ENCODE data around the gene SFSWAP.
"Not testable (repeated sequence)": the region's sequence is repeated elsewhere in the genome, so short reads cannot be mapped to it uniquely, and the experiment has no call there.

Gene SFSWAP

DNA sequence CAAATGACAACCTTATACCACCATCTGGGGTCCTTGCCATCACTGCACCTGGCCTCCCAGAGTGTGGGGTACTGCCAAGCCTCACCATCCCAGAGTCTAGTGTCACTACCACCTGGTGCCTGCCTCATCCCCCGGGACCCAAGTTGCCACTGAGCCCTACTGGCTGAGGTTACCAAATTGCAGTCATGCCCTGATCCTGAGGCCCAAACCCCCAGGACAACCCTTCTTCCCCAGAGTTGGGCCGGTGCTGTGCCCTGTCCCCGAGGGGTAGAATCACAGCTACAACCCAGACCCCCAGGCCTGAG lies 8.4 kb upstream of the SFSWAP start:
- no peak for DNase-seq (ENCODE audit: low read depth)

DNA sequence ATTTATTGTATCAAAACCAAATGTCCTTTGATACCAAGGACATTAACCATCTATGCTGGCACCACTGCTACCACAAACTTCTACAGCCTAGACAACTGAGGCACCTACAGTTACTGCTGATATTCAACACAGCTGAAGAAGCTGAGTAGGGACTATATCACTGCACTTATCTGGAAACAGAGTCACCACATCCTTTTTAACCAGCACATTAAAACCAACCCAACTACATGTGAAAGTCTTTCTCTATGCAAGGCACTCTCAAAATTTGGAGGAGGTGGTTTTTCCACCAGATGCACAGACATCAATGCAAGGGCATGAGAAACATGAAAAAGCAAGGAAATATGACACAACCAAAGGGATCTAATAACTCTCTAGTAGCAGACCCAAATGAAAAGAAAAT lies 7.7 kb upstream of the SFSWAP start:
- DNase-seq (ENCODE audit: low read depth): no peak

DNA sequence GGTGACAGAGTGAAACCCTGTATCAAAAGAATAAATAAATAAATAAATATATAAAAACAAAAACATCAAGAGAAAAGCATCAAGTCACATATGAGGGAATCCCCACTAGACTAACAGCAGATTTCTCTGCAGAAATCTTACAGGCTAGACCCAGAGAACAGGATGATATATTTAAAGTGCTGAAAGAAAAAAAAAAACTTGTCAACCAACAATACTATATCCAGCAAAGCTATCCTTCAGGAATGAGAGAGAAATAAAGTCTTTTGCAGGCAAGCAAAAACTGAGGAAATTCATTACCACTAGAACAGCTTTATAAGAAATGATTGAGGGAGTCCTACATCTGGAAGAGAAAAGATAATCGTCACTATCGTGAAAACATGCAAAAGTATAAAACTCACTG lies 6.4 kb upstream of the SFSWAP start:
- no peak for DNase-seq (ENCODE audit: low read depth)

DNA sequence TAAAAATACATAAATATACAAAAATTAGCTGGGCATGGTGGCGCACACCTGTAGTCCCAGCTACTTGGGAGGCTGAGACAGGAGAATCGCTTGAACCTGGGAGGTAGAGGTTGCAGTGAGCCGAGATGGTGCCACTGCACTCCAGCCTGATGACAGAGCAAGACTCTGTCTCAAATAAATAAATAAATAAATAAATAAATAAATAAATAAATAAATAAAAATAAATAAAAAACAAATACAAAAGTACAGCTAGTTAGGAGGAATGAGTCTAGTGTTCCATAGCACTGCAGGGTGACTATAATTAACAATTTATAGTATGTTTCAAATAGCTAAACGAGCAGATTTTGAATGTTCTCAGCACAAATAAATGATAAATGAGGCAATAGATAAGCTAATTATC lies 4.2 kb upstream of the SFSWAP start:
- DNase-seq (ENCODE audit: low read depth): not testable (repeated sequence)

DNA sequence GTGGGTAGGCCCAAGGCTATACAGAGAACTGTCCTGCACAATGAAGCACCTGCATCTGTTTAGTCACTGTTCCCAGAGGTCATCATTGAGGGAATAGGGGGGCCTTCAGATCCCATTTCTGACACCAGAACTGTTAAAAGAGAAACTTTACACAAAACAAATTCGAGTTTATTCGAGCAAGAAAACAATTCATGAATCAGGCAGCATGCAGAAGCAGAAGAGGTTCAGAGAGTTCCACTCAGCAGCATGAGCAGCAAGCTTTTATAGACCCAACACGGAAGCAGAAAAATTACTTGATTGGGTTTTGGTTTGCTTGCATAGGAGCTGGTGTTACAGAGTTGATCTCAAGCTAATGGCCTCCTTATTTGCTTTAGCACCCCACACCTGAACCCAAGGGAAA lies 1.7 kb upstream of the SFSWAP start:
- DNase-seq (ENCODE audit: low read depth): no peak

DNA sequence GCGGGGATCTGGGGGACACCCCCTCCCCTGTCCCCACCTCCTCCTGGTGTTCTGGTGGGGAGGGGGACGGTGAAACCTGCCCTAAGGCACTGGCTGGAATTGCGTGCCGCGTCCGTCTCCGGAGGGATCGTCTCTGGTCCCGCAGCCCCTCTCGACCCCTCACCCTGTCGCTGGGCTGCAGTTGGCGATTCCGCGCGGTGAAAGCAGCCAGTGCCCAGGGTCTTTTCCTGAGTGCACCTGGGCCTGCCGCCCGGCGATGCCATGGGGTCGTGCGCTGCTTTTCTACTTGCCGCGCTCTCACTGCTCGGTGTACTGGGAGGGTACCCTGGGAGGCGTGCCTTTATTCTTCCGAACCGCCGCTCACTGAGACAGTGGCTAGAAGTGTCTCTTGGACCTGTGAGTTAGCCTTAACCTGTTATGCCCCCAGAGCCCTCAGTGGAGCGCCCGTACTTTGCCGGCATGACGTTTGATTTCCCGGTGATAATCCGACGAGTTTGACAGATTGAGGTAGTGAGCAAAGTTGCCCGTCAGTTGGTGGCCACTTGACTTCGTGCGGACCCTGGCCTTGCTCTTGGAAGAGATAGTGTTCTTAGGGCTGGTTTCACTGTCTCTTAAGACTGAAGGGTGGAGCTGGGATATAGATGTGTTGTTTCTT lies 788 bp downstream of the SFSWAP start:
- no peak for DNase-seq (ENCODE audit: low read depth)

DNA sequence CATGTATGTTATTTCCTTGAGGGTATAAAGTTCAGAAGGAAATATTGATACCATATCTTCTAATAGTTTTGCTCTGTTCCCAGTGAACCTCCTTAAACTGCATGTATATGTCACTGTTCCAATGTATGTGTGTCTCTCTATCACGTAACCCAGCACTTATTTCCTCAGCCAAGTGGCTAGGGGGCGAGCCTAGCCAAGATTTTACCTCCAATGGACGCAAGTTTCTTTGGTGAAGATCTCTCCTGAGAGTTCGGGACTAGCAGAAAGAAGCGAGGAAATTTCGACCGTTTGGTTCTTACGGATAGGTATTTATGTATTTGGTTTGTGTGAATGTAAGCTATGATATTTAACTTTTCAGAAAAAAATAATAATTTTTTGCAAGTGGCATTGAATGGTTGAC lies 2.5 kb downstream of the SFSWAP start:
- DNase-seq (ENCODE audit: low read depth): no peak

DNA sequence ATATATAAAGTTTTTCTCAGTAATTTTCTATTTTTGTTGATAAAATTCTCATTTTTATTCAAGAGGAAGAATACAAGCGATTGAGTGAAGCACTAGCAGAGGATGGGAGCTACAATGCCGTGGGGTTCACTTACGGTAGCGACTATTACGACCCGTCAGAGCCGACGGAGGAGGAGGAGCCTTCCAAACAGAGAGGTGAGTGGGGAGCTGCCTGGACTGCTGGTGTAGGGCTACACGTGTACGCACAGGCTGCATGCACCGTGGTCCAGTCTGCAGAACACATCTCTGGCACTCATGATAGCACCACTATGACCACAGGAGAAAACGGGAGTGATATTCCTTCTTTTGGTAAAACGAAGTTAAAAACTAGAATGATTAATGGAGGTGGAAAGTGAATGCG lies 3.9 kb downstream of the SFSWAP start:
- DNase-seq (ENCODE audit: low read depth): no peak

DNA sequence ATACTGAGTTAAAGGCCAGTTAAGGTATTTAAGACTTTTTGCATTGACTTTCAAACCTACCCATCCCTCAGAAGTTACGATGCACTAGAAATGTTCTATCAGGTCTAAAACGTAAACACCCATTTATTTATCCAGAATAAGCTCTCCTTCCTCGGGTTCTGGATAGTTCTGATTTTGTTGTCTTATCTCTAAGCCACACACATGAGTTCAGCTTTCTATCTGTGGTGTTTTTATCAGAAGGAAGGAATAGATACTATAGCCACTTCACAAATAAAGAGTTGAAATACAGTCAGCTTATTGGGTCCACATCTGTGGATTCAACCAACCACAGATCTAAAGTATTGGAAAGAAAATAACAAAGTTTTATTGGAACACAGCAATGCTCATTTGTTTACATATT lies 5.4 kb downstream of the SFSWAP start:
- no peak for DNase-seq (ENCODE audit: low read depth)

DNA sequence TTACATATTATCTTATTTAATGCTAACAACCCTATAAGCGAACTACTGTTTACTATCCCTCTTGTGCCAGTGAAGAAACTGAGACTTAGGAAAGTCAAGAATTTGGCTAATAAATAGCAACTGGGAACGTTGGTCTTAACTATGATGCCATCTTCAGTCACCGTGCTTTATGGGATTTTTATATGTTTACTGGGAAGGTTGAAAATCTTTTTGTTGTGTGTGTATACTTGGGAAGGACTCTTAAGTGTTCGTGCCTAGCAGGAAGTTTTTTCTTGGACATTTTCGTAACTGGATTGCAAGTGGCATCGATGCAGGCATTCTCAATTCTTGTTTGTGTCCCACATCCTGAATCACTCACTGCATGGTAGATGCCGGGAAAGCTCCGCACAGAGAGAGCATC lies 9.4 kb downstream of the SFSWAP start:
- no peak for DNase-seq (ENCODE audit: low read depth)

DNA sequence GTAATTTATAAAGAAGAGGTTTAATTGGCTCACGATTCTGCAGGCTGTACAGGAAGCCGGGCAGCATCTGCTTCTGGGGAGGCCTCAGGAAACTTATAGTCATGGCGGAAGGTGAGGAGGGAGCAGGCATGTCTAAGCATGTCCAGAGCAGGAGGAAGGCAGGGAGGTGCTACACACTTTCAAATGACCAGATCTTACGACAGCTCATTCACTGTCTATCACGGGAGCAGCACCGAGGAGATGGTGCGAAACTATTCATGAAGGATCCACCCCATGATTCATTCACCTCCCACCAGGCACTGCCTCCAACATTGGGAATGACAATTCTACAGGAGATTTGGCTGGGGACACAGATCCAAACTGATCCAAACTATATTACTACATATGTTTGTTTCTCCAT lies 10.0 kb downstream of the SFSWAP start:
- DNase-seq (ENCODE audit: low read depth): no peak

DNA sequence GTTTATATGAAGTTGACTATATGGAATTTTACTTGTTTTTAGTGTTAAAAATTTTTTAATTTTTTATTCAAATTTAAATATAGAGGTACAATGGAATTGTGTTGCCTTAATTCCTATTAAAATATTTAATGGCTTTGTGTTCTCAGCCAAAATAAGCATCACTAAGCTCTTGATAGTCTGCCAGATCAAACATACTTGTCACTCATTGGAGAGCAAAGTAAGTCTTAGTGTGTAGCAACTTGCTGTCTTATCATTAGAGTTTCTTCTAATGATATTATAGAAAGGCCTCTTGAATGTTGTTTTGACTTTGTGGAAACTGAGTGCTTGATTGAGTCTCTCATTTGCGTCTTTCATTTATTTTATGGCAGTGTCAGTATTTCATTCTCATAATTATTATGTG lies 10.7 kb downstream of the SFSWAP start:
- no peak for DNase-seq (ENCODE audit: low read depth)

DNA sequence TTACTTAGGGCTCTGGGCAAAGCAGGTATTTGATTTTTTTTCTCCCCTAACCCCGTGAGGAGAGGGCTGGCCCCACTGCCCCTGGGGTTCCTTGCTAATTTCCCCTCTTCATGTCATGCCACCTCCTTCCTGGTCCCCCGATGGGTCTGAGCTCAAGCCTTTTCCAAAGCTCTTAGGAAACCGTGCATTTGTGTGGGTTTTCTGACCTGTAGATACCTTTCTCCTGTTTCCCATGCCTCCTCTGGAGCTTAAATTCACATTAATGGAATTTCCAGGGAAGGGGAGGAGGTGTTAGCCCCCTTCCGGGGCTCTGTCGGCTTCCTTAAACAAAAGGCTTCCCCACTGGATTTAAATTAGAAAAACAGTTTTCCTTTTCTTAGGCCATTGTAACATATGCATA lies 12.6 kb downstream of the SFSWAP start:
- no peak for DNase-seq (ENCODE audit: low read depth)

DNA sequence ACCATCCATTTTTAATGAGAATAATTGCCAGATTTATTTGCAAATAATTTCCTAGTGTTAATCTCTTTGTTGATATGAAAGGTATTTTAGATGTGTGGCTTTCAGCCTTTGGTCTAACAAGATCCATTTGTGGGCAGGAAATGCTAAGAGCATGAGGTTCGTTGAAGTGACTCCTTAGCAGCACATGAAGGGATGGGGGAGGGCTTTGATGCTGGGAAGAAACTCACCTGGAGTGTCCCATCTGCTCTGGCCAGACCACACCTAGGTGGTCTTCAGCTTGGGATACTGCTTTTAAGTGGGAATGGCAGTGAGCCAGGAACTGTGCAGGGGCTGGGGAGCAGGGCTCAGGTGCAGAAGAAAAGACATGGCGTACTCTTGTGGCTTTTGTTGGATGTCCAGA lies 13.6 kb downstream of the SFSWAP start:
- no peak for DNase-seq (ENCODE audit: low read depth)

DNA sequence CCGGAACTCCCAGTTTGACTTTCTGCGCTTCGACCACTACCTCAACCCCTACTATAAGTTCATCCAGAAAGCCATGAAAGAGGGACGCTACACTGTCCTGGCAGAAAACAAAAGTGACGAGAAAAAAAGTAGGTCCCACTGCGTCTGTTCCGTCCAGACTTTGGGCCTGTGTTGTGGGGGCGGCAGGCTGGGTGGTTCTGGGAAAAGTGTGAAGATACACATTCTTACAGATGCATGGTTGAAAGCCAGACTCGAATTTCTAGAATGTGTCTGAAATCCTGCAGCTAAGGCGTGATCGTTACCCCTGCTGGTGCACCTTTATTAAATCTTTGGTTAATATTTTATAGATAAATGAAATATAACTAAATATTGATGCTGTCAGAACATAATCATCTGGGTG lies 14.6 kb downstream of the SFSWAP start:
- no peak for DNase-seq (ENCODE audit: low read depth)

DNA sequence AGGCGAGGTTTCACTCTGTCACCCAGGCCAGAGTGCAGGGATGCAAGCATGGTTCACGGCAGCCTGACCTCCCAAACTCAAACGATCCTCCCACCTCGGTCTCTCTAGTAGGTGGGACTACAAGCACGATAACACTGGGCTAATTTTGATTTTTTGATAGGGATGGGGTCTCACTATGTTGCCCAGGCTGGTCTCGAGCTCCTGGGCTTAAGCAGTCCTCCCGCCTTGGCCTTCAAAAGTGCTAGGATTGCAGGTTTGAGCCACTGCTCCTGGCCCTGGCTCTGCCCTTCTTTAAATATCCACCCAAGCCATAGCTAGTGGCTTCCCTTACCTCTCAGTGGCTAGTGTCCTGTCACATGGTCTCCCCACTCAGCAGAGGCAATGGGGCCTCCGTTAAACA lies 17.8 kb downstream of the SFSWAP start:
- DNase-seq (ENCODE audit: low read depth): no peak

DNA sequence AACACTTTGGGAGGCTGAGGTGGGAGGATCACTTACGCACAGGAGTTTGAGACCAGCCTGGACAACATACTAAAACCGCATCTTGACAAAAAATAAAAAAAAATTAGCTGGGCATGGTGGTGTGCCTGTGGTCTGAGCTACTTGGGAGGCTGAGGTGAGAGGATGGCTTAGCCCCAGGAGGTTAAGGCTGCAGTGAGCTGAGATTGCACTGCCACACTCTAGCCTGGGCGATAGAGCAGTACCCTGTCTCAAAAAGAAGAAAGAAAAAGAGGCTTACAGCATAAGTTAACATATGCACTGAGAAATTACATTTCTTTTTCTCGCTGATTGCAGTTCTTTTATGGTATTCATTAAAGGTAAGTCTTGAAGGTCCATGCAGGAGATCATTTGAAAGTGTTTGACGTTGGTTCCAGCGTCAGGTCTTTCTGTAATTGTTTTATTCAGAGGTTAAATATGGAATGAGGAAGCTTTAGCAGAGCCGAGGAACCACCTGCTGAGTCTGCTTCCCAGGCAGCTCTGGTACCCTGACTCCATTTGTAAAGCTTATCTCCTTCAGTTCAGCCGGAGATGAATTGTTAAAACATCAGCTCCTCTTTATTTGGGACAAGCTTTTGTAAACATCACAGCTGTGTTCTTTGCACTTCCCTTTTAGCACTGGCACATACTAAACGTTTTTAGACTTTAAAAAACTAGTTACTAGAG lies 18.5 kb downstream of the SFSWAP start:
- no peak for DNase-seq (ENCODE audit: low read depth)

DNA sequence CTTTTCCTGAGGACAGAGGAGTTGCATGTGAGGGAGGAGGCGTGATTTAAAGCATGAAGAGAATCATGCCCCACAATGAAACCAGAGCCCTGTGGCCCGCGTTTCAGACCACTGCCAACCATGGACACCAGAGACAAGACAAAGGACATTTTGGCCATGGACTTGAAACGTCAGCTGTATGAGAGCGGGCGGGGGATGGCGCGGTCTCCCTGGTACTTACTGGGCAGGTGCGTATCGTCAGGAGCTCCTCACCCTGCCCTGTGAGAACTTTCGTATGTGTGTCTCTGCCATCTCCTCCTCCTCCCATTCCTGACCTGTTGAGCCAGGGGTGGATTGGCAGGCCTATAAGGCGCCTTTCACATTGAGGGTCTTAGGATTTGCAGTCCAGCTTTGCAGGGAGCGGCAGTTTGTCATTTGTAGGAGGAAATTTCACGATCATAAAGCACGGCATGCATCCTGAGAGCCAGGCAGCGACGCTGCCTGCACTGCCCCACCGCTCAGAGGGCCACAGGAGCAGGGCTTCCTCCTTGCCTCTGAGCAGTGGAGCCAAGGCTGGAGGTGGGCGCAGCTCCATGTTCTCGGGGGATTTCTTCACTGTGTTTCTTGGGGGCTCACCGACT lies 22.2 kb downstream of the SFSWAP start:
- no peak for DNase-seq (ENCODE audit: low read depth)

DNA sequence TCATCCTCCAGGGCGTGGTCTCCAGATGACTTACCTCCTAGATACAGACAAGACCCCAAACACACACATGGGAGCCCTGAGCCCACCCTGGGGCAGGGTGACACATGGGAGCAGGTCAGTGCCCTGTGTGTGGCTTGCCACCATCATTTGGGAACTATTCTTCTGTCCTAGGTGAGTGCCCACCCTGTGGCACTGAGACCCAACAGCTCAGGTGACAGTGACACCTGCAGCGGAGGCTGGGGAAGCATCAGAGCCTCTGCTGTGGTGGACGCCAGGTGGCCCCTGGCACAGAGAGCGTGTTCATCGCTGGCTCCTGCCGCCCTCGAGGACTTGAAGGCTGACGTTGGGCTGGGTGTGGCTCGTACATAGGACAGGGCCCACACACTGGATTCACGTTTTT lies 23.0 kb downstream of the SFSWAP start:
- DNase-seq (ENCODE audit: low read depth): no peak

DNA sequence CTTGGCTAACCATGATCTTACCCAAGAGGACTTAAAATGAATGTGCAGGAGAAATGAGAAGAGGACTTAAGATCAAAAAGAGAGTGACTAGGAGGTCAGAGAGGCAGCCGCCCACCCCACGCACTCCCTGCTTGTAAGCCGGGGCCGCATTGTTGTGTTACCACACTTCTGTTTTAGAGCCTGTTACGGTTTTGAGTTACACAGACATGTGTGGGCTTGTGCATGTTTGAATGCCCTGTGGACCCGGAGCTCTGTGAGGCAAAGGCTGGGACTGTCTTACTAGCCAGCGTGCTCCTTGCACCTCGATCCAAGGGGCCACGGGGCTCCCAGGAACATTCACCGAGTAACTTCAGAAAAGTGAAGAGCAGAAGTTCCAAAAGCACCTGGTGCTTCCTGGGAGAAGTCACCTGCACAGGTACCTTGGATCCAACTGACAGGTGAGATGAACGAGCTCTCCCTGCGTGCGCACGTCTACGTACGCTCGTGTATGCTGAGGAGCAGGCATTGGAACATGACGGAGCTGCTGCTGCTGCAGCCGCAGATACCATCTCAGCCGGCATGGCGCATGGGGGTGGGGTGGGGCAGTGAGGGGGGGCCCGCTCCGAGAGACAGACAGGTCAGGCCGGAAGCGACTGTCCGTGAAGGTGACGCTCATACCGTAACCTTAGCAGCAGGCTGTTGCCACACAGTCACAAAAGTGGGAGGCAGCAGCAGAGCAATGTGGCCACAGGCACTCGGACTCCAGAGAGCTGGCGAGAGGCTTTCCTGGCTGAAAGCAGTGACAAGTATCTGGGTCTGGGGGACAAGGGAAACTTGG lies 23.7 kb downstream of the SFSWAP start:
- no peak for DNase-seq (ENCODE audit: low read depth)

DNA sequence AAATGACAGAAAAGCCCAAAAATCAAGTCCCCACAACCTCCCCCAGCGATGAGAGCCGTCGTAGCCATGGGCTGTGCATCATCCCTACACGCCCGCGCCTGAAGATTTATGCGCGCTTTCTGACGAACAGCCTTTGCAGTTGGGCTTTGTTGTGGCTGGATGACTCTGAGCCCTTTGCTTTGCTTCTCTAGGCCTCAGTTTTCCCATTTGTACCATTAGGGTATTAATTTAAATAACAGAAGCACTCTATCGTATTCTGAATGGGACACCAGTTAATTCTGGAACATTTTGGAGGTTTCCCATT lies 24.2 kb downstream of the SFSWAP start:
- DNase-seq (ENCODE audit: low read depth): no peak

DNA sequence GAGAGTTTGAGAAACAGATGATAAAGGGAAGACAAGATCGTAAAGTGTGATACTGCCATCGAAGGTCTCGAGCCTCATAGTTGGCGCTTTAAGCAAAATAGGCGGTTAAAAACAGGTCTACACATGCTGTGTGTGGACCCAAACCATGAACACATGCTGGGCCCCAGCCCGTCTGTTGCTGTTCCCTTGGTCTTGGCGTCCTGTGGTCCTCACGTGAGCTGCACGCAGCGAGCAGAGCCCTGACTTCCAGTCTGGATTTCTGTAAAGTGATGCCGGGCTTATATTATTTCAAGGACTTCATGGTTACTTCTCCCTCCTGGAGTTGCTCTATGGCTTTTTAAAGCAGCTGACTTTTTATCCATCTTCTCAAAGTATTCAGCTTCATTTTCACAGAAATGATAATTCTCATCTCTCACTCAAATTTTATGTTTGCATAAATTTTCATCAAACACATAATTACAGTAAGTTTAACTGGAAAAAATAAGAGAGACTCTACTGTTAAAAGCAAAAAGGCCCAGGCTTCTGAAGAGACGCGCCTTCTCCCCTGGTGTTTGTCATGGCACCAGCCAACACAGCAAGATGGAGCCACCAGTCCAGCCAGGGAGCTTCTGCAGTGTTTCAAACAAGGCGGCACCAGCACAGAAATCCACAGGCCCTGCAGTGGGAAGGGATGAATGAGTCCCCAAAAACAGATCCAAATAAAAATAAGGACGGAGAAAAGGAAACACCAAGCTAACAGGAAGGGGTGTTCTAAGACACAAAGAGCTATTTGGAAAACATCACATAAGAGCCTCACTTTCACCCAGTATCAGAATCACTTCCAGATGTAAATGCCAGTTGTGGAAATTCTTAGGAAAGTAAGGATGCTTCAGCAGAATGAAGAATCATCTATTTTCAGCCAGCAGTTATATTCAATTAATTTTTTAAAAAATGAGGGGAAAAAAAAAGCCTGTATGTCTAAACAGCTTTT lies 24.9 kb downstream of the SFSWAP start:
- no peak for DNase-seq (ENCODE audit: low read depth)
